Calu3 (cell line): ENCODE measurements around the gene POLL. TPM values are rescaled to one million over a fixed set of nuclear protein-coding genes. Genes with fewer than 3 reads are reported as not detected.

Experiments
- BruUV-seq: library from RNA; stranded (reverse); fragments of 400-500 nt; replicated peaks from 2 replicates; lab custom pipeline; 2021; lab: Mats Ljungman, UMichigan
- CTCF ChIA-PET: fragments of 300-600 bp; sonication (Branson Sonifier 250); formaldehyde crosslinking; loops from one replicate; lab custom pipeline; 2022; ENCODE audit warnings: antibody characterized with exemption; lab: Charles Lee
- DNase-seq: peaks from one replicate; pipeline ENCODE4 v3.0.0; 2022
- H3K27ac Mint-ChIP-seq: one replicate; pipeline ENCODE4 v1.8.0; 2022; ENCODE audit warnings: mixed read lengths; ENCODE audit not compliant: unreplicated experiment
- H3K27me3 Mint-ChIP-seq: one replicate; pipeline ENCODE4 v1.8.0; 2022; ENCODE audit warnings: mixed read lengths; ENCODE audit not compliant: unreplicated experiment
- H3K36me3 Mint-ChIP-seq: one replicate; pipeline ENCODE4 v1.8.0; 2022; ENCODE audit warnings: mild to moderate bottlenecking, moderate library complexity, mixed read lengths; ENCODE audit not compliant: insufficient read depth, unreplicated experiment
- H3K4me1 Mint-ChIP-seq: one replicate; pipeline ENCODE4 v1.8.0; 2022; ENCODE audit warnings: mild to moderate bottlenecking, low read depth, mixed read lengths; ENCODE audit not compliant: unreplicated experiment
- H3K4me3 Mint-ChIP-seq: one replicate; pipeline ENCODE4 v1.8.0; 2022; ENCODE audit warnings: mild to moderate bottlenecking, low read depth, moderate library complexity, mixed read lengths; ENCODE audit not compliant: unreplicated experiment
- H3K9me3 Mint-ChIP-seq: one replicate; pipeline ENCODE4 v1.8.0; 2022; ENCODE audit warnings: low read depth, mixed read lengths; ENCODE audit not compliant: unreplicated experiment
- CTCF ChIP-seq: fragments of 200-600 bp; IDR thresholded peaks from one replicate; pipeline ENCODE4 v1.8.0; 2022; ENCODE audit warnings: antibody characterized with exemption; ENCODE audit not compliant: unreplicated experiment
- intact Hi-C: fragments of 100-400 bp; cut with micrococcal nuclease; formaldehyde crosslinking; loops from one replicate; pipeline ENCODE4 v1.10.0; 2022; ENCODE audit not compliant: unreplicated experiment
- total RNA-seq: library from RNA; stranded (reverse); gene quantifications from 2 replicates; pipeline ENCODE4 v1.2.3, GENCODE V29; 2022

POLL gene
- total RNA-seq, 1 experiment from 2014 or later: 28.4 TPM

GRCh38 chr10:101562231-101562630, 25.8 kb downstream of the POLL start:
- intact Hi-C loops: no loop called here
- H3K27ac Mint-ChIP-seq: no peak overlapping the region
- TF ChIP-seq CTCF: no peak
- no peaks in the 10 kb centered on the region for H3K4me1 Mint-ChIP-seq
- DNase-seq: no peak
- CTCF ChIA-PET: no interaction called here
- no peaks in the 10 kb centered on the region for H3K36me3 Mint-ChIP-seq
- no peaks in the 10 kb centered on the region for H3K9me3 Mint-ChIP-seq
- H3K4me3 Mint-ChIP-seq: no peak overlapping the region
- BruUV-seq: no TSS peak
- H3K27me3 Mint-ChIP-seq: peaks cover 40% of the 10 kb centered on the region

- Mint-ChIP-seq H3K36me3 (no peaks in the 10 kb centered on the region), H3K4me3 (no peak overlapping the region), H3K4me1 (no peaks in the 10 kb centered on the region), H3K9me3 (no peaks in the 10 kb centered on the region), H3K27me3 (peaks cover 31% of the 10 kb centered on the region), H3K27ac (no peak overlapping the region)
- intact Hi-C loops: no loop called here
- no peak for TF ChIP-seq CTCF
- no peak for DNase-seq
- BruUV-seq: no TSS peak
- CTCF ChIA-PET: no interaction called here
These were observed 26.8 kb downstream of the POLL start for GRCh38 chr10:101561068-101561915.

GRCh38 chr10:101560298-101561067, 27.6 kb downstream of the POLL start:
- H3K36me3 Mint-ChIP-seq: no peaks in the 10 kb centered on the region
- no peak overlapping the region for H3K27ac Mint-ChIP-seq
- no peak for DNase-seq
- H3K27me3 Mint-ChIP-seq: peaks cover 23% of the 10 kb centered on the region
- H3K9me3 Mint-ChIP-seq: no peaks in the 10 kb centered on the region
- no peak overlapping the region for H3K4me3 Mint-ChIP-seq
- no peaks in the 10 kb centered on the region for H3K4me1 Mint-ChIP-seq
- no TSS peak for BruUV-seq
- no peak for TF ChIP-seq CTCF
- CTCF ChIA-PET: no interaction called here
- intact Hi-C loops: no loop called here

GRCh38 chr10:101559596-101560297, 28.3 kb downstream of the POLL start:
- no TSS peak for BruUV-seq

More at GRCh38 chr10:101559596-101560297, 28.3 kb downstream of the POLL start:
- Mint-ChIP-seq H3K4me3 (no peak overlapping the region), H3K4me1 (no peaks in the 10 kb centered on the region), H3K36me3 (no peaks in the 10 kb centered on the region), H3K27me3 (peaks cover 15% of the 10 kb centered on the region), H3K9me3 (no peaks in the 10 kb centered on the region), H3K27ac (no peak overlapping the region)
- CTCF ChIA-PET: no interaction called here
- DNase-seq: no peak
- intact Hi-C loops: loop anchor here (5.0 kb wide), 1 partner anchor 332 kb away; the partner anchor contains the start of gene LBX1
- no peak for TF ChIP-seq CTCF
